SK-N-MC (cell line): ENCODE measurements around the gene EFNA4.

Experiments used
- EZH2 ChIP-seq: fragments of 200-600 bp; sonication (generic); IDR thresholded peaks from one replicate; pipeline ENCODE4 v1.6.1; 2017; ENCODE audit warnings: antibody characterized with exemption
- FOXP2 ChIP-seq: optimal IDR thresholded peaks from 2 replicates; pipeline ENCODE3; 2011; ENCODE audit warnings: mild to moderate bottlenecking, moderate library complexity; ENCODE audit not compliant: insufficient read depth; ENCODE audit errors: extremely low read length, control extremely low read depth
- POLR2AphosphoS5 ChIP-seq: IDR thresholded peaks from 2 replicates; pipeline ENCODE4 v1.6.1; 2012; ENCODE audit warnings: mild to moderate bottlenecking, low read depth, low read length, borderline replicate concordance

DNA sequence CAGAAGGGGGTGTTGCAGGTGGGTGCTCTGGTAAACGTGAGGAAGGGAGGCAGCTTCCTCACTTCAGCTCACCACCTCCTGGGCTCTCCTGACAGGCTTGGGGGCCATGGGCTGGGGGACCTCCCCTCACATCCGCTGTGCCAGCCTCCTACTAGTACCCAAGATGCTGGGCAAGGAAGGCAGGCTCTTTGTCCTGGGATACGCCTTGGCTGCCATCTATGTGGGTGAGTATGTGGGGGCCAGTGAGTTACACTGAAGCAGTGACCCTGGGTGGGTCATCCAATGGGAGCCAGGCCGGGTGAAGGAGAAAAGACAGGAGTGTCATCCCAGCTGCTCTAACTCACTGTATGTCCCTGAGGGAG is 24.3 kb upstream of the EFNA4 start:
- TF ChIP-seq EZH2, result no peak
- TF ChIP-seq POLR2AphosphoS5, result no peak
- no peak for TF ChIP-seq FOXP2
